Neural crest cell (in vitro differentiated cells): Measurements from ENCODE around the gene IPO4. TPM values are rescaled to one million over a fixed set of nuclear protein-coding genes. Genes with fewer than 3 reads are reported as not detected.
A peak's percentile ranks its signal among the peaks of the same experiment; 100 is the strongest.

Experiments used
- DNase-seq: peaks from one replicate; pipeline ENCODE4 v3.0.0; 2021; ENCODE audit warnings: low read depth, mixed read lengths, low spot score
- H3K27ac Mint-ChIP-seq: one replicate; pipeline ENCODE4 v1.8.0; 2021; ENCODE audit warnings: mild to moderate bottlenecking, mixed read lengths; ENCODE audit not compliant: unreplicated experiment
- H3K27me3 Mint-ChIP-seq: 2 replicates; pipeline ENCODE4 v1.8.0; 2021; ENCODE audit warnings: low read depth, mild to moderate bottlenecking, mixed read lengths
- H3K36me3 Mint-ChIP-seq: 2 replicates; pipeline ENCODE4 v1.8.0; 2021; ENCODE audit warnings: low read depth, mild to moderate bottlenecking, mixed read lengths
- H3K4me1 Mint-ChIP-seq: 2 replicates; pipeline ENCODE4 v1.8.0; 2021; ENCODE audit warnings: mixed read lengths
- H3K4me3 Mint-ChIP-seq: one replicate; pipeline ENCODE4 v1.8.0; 2021; ENCODE audit warnings: mild to moderate bottlenecking, mixed read lengths
- H3K9me3 Mint-ChIP-seq: 2 replicates; pipeline ENCODE4 v1.8.0; 2021; ENCODE audit warnings: mixed read lengths
- CTCF ChIP-seq: fragments of 200-600 bp; sonication (generic); conservative IDR thresholded peaks from 2 replicates; pipeline ENCODE4 v1.5.0; 2021; ENCODE audit warnings: antibody characterized with exemption, mild to moderate bottlenecking
- total RNA-seq: library from RNA; stranded (reverse); gene quantifications from 2 replicates; pipeline ENCODE4 v1.2.1, GENCODE V29; 2021

The IPO4 gene
- total RNA-seq, 1 donor from 2014 or later, result 88.3 TPM

GRCh38 chr14:24144451-24144850 is 44.2 kb downstream of the IPO4 start:
- Mint-ChIP-seq H3K4me3 (peak overlapping the region; percentile 99), H3K27ac (no peak overlapping the region), H3K27me3 (no peaks in the 10 kb centered on the region), H3K36me3 (no peaks in the 10 kb centered on the region), H3K9me3 (no peaks in the 10 kb centered on the region), H3K4me1 (peaks cover 45% of the 10 kb centered on the region)
- DNase-seq, result no peak
- no peak for TF ChIP-seq CTCF

- no peak for DNase-seq
- Mint-ChIP-seq H3K36me3 (peaks cover 5% of the 10 kb centered on the region), H3K4me1 (peaks cover 49% of the 10 kb centered on the region), H3K27ac (no peak overlapping the region), H3K9me3 (no peaks in the 10 kb centered on the region), H3K27me3 (no peaks in the 10 kb centered on the region), H3K4me3 (peak overlapping the region; percentile 83)
- TF ChIP-seq CTCF, result no peak
Observed at GRCh38 chr14:24143511-24143910, 45.1 kb downstream of the IPO4 start.

- peak; percentile 56 for TF ChIP-seq CTCF
- Mint-ChIP-seq H3K9me3 (no peaks in the 10 kb centered on the region), H3K27ac (peak within 1 kb of the TSS; percentile 90), H3K4me1 (peaks cover 53% of the 10 kb centered on the region), H3K36me3 (peaks cover 9% of the 10 kb centered on the region), H3K27me3 (no peaks in the 10 kb centered on the region), H3K4me3 (peak within 1 kb of the TSS; percentile 86)
- DNase-seq, result peak; percentile 97
Observed at GRCh38 chr14:24141097-24141880, 47.3 kb downstream of the IPO4 start, which contains the start of gene EMC9. Gene EMC9, minus strand, starts transcription at chr14:24141591. Its CDS starts 287 bp downstream, at chr14:24141304.

GRCh38 chr14:24139272-24139934 is 49.2 kb downstream of the IPO4 start:
- TF ChIP-seq CTCF, result no peak
- H3K27ac Mint-ChIP-seq, result no peak overlapping the region
- no peaks in the 10 kb centered on the region for H3K27me3 Mint-ChIP-seq
- peaks cover 9% of the 10 kb centered on the region for H3K36me3 Mint-ChIP-seq
- H3K9me3 Mint-ChIP-seq, result no peaks in the 10 kb centered on the region
- DNase-seq, result no peak
- peaks cover 48% of the 10 kb centered on the region for H3K4me1 Mint-ChIP-seq
- H3K4me3 Mint-ChIP-seq, result peak overlapping the region; percentile 89

GRCh38 chr14:24138396-24139271 is 50.0 kb downstream of the IPO4 start:
- H3K9me3 Mint-ChIP-seq, result no peaks in the 10 kb centered on the region
- no peaks in the 10 kb centered on the region for H3K27me3 Mint-ChIP-seq
- TF ChIP-seq CTCF, result no peak
- H3K36me3 Mint-ChIP-seq, result peaks cover 9% of the 10 kb centered on the region
- H3K27ac Mint-ChIP-seq, result peak overlapping the region; percentile 71
- peaks cover 48% of the 10 kb centered on the region for H3K4me1 Mint-ChIP-seq
- peak overlapping the region; percentile 89 for H3K4me3 Mint-ChIP-seq
- no peak for DNase-seq
